NB4 (cell line): ENCODE data around the gene PLCD1.

Experiments used
- DNase-seq: peaks from one replicate; pipeline ENCODE4 v3.0.0; 2010; ENCODE audit warnings: low read depth
- H3K4me3 ChIP-seq: one replicate; pipeline ENCODE4 v1.5.1; 2011; ENCODE audit warnings: mild to moderate bottlenecking, low read depth, low read length, moderate library complexity
- CTCF ChIP-seq: IDR thresholded peaks from one replicate; pipeline ENCODE4 v1.5.1; 2012; ENCODE audit warnings: low read depth, low read length
- MAX ChIP-seq: IDR thresholded peaks from 2 replicates; pipeline ENCODE4 v1.6.1; 2011; ENCODE audit warnings: low read depth, low read length
- MYC ChIP-seq: IDR thresholded peaks from 2 replicates; pipeline ENCODE4 v1.6.1; 2011; ENCODE audit warnings: low read depth, low read length
- POLR2A ChIP-seq: IDR thresholded peaks from 2 replicates; pipeline ENCODE4 v1.6.1; 2011; ENCODE audit warnings: mild to moderate bottlenecking; ENCODE audit not compliant: insufficient read length; ENCODE audit errors: extremely low read depth

The PLCD1 gene

GRCh38 chr3:38030126-38031021 is 932 bp upstream of the PLCD1 start:
- TF ChIP-seq CTCF, result no peak
- no peak for TF ChIP-seq MYC
- TF ChIP-seq POLR2A, result no peak
- no peak for TF ChIP-seq MAX
- DNase-seq, result no peak
- H3K4me3 ChIP-seq, result no peak overlapping the region

- DNase-seq, result no peak
- H3K4me3 ChIP-seq, result no peak overlapping the region
- TF ChIP-seq MYC (no peak), MAX (no peak), CTCF (no peak), POLR2A (no peak)
Measured at GRCh38 chr3:38028621-38029361, 651 bp downstream of the PLCD1 start.

- DNase-seq, result no peak
- H3K4me3 ChIP-seq, result no peak overlapping the region
- TF ChIP-seq POLR2A (no peak), CTCF (no peak), MYC (no peak), MAX (no peak)
Measured at GRCh38 chr3:38027466-38028465, 1.7 kb downstream of the PLCD1 start.

GRCh38 chr3:38026856-38027255 is 2.6 kb downstream of the PLCD1 start:
- H3K4me3 ChIP-seq, result no peak overlapping the region
- TF ChIP-seq MAX (no peak), POLR2A (no peak), CTCF (no peak), MYC (no peak)
- DNase-seq, result no peak

GRCh38 chr3:38022896-38023709 is 6.3 kb downstream of the PLCD1 start:
- DNase-seq, result no peak
- no peak overlapping the region for H3K4me3 ChIP-seq
- TF ChIP-seq POLR2A (no peak), CTCF (no peak), MYC (no peak)
